H1 (cell line): ENCODE data around the gene MOGAT3. TPM values are rescaled to one million over a fixed set of nuclear protein-coding genes. Genes with fewer than 3 reads are reported as not detected.
A peak's percentile ranks its signal among the peaks of the same experiment; 100 is the strongest.

ENCODE experiments used
- EP300 ChIP-seq, 2 experiments: IDR thresholded peaks; 1 replicate in 1 of 2; 2 replicates in 1 of 2; pipeline ENCODE4 v1.6.1; 2011 to 2012; ENCODE audit warnings: low read depth in 2 of 2, low read length in 2 of 2, mild to moderate bottlenecking in 2 of 2, borderline replicate concordance in 1 of 2, inconsistent platforms in 1 of 2, moderate library complexity in 1 of 2
- GABPA ChIP-seq: IDR thresholded peaks from 2 replicates; pipeline ENCODE4 v1.6.1; 2011; ENCODE audit warnings: mild to moderate bottlenecking, low read length, moderate library complexity, borderline replicate concordance; ENCODE audit not compliant: insufficient read depth
- KDM4A ChIP-seq: IDR thresholded peaks from one replicate; pipeline ENCODE4 v1.7.1; 2012; ENCODE audit warnings: low read depth, mild to moderate bottlenecking, moderate library complexity, low read length, inconsistent platforms; ENCODE audit not compliant: severe bottlenecking
- KDM5A ChIP-seq: fragments of 200-600 bp; IDR thresholded peaks from 2 replicates; pipeline ENCODE4 v1.7.1; 2012; ENCODE audit warnings: mild to moderate bottlenecking, low read length, inconsistent platforms, mixed read lengths
- MAFK ChIP-seq: IDR thresholded peaks from 2 replicates; pipeline ENCODE4 v1.6.1; 2012; ENCODE audit warnings: low read depth, mild to moderate bottlenecking, improper control_type of control experiment, low read length
- MAX ChIP-seq: IDR thresholded peaks from 2 replicates; pipeline ENCODE4 v1.6.1; 2012; ENCODE audit warnings: inconsistent platforms
- RBBP5 ChIP-seq: IDR thresholded peaks from 2 replicates; pipeline ENCODE4 v1.7.1; 2012; ENCODE audit warnings: low read depth, mild to moderate bottlenecking, inconsistent platforms, low read length, moderate library complexity, borderline replicate concordance
- RFX5 ChIP-seq: IDR thresholded peaks from 2 replicates; pipeline ENCODE4 v1.6.1; 2011; ENCODE audit warnings: low read depth, low read length, improper control_type of control experiment, borderline replicate concordance
- SP4 ChIP-seq: IDR thresholded peaks from 2 replicates; pipeline ENCODE4 v1.6.1; 2012; ENCODE audit warnings: low read length, inconsistent platforms
- TAF1 ChIP-seq: IDR thresholded peaks from 2 replicates; pipeline ENCODE4 v1.6.1; 2011; ENCODE audit warnings: mild to moderate bottlenecking, low read depth, low read length
- TBP ChIP-seq: IDR thresholded peaks from 2 replicates; pipeline ENCODE4 v1.6.1; 2011; ENCODE audit warnings: low read depth, low read length, improper control_type of control experiment
- TEAD4 ChIP-seq: IDR thresholded peaks from 2 replicates; pipeline ENCODE4 v1.6.1; 2012; ENCODE audit warnings: low read depth, low read length, inconsistent platforms, mixed read lengths
- ZNF274 ChIP-seq: IDR thresholded peaks from 2 replicates; pipeline ENCODE4 v1.7.0; 2012; ENCODE audit warnings: low read length, borderline replicate concordance; ENCODE audit errors: extremely low read depth
- polyA plus RNA-seq, 7 experiments: library from polyadenylated mRNA; depleted of rRNA in 3 of 7; stranded (reverse) in 5 of 7; unstranded in 2 of 7; fragments of >200 nt in 5 of 7; fragments of 200-250 nt in 2 of 7; gene quantifications; 1 replicate in 5 of 7; 2 replicates in 1 of 7; 4 replicates in 1 of 7; pipeline versions ENCODE4 v1.2.1 to v1.2.3, GENCODE V29; 2011 to 2013; ENCODE audit warnings: missing spikeins in 2 of 7, mixed read lengths in 2 of 7
- total RNA-seq: library from RNA; stranded (reverse); fragmentation: NEBNext Ultra II Directional; extraction: Animal tissue kit (Norgen Biotek cat#: 25700); gene quantifications from 2 replicates; pipeline ENCODE4 v1.2.1, GENCODE V29; 2021

Gene MOGAT3
- total and polyA plus RNA-seq, 2 of the 8 experiments (the other 6 are each of a cell fraction or from before 2014, with no cell fraction given) = 0.21 to 0.82 TPM

- TF ChIP-seq TAF1 (no peak), RBBP5 (no peak), MAX (no peak), KDM4A (peak; percentile 74), GABPA (no peak), TEAD4 (no peak), KDM5A (no peak), ZNF274 (no peak), EP300 (IDR thresholded peaks at IDR 0.05; ENCODE audit: borderline replicate concordance in 1 of 2, low read depth in 2 of 2, low read length in 2 of 2) (no peak), TBP (no peak), SP4 (no peak), MAFK (no peak), RFX5 (no peak)
Measured at GRCh38 chr7:101174322-101174854, 26.4 kb downstream of the MOGAT3 start (continued).
